Left lobe of liver (tissue), 2 donors: ENCODE measurements around the gene FCGR2B. TPM values are rescaled to one million over a fixed set of nuclear protein-coding genes. Genes with fewer than 3 reads are reported as not detected.
"Not testable (repeated sequence)": the region's sequence is repeated elsewhere in the genome, so short reads cannot be mapped to it uniquely, and the experiment has no call there.

Experiments
- ATAC-seq: fragments of 200-7000 bp; cut with Tn5 transposase; one replicate; pipeline ENCODE4 v1.9.1; 2020; ENCODE audit warnings: mild to moderate bottlenecking, moderate library complexity
- DNase-seq: peaks from one replicate; pipeline ENCODE4 v3.0.0-alpha.2; 2020; ENCODE audit warnings: low spot score
- total RNA-seq: library from RNA; stranded (reverse); gene quantifications from one replicate; pipeline ENCODE4 v1.2.1, GENCODE V29; 2021
- donor health status: DM: no; HTN: no; CAD: no; lungs with moderate emphysema.
- donor health status: DM: no; HTN: yes; CAD: no.

Gene FCGR2B
- total RNA-seq, 1 donor from 2014 or later = 14.9 TPM

- ATAC-seq, DNase-seq: not testable (repeated sequence)
Observed at GRCh38 chr1:161644855-161645254, 18.1 kb upstream of the FCGR2B start.

- peak; percentile 85 for ATAC-seq
- DNase-seq = not testable (repeated sequence)
Observed at GRCh38 chr1:161647507-161648360, 15.2 kb upstream of the FCGR2B start.

- not testable (repeated sequence) for DNase-seq, ATAC-seq
Observed at GRCh38 chr1:161653541-161653940, 9.4 kb upstream of the FCGR2B start.

- ATAC-seq, DNase-seq: not testable (repeated sequence)
Observed at GRCh38 chr1:161653971-161654370, 9.0 kb upstream of the FCGR2B start.

- DNase-seq = not testable (repeated sequence)
- peak; percentile 34 for ATAC-seq
Observed at GRCh38 chr1:161658524-161658923, 4.4 kb upstream of the FCGR2B start.

- not testable (repeated sequence) for ATAC-seq, DNase-seq
Observed at GRCh38 chr1:161661660-161662311, 1.2 kb upstream of the FCGR2B start.

- not testable (repeated sequence) for ATAC-seq, DNase-seq
Observed at GRCh38 chr1:161663569-161663968, 626 bp downstream of the FCGR2B start.

GRCh38 chr1:161664689-161665088 is 1.7 kb downstream of the FCGR2B start:
- peak; percentile 85 for ATAC-seq
- not testable (repeated sequence) for DNase-seq

- DNase-seq = not testable (repeated sequence)
- peak; percentile 56 for ATAC-seq
Observed at GRCh38 chr1:161671045-161672020, 8.4 kb downstream of the FCGR2B start.

GRCh38 chr1:161673437-161673836 is 10.5 kb downstream of the FCGR2B start:
- not testable (repeated sequence) for DNase-seq, ATAC-seq

- DNase-seq, ATAC-seq: not testable (repeated sequence)
Observed at GRCh38 chr1:161674447-161674846, 11.5 kb downstream of the FCGR2B start.

GRCh38 chr1:161674908-161675307 is 12.0 kb downstream of the FCGR2B start:
- not testable (repeated sequence) for DNase-seq, ATAC-seq

- DNase-seq = no peak
- no peak for ATAC-seq
Observed at GRCh38 chr1:161676441-161676840, 13.5 kb downstream of the FCGR2B start.

- DNase-seq = peak; percentile 72
- peak; percentile 97 for ATAC-seq
Observed at GRCh38 chr1:161676958-161677689, 14.2 kb downstream of the FCGR2B start.

GRCh38 chr1:161678500-161678899 is 15.6 kb downstream of the FCGR2B start:
- peak; percentile 12 for ATAC-seq
- no peak for DNase-seq

GRCh38 chr1:161681879-161682278 is 18.9 kb downstream of the FCGR2B start:
- ATAC-seq (no peak), DNase-seq (no peak)

GRCh38 chr1:161688946-161689345 is 26.0 kb downstream of the FCGR2B start:
- ATAC-seq (no peak), DNase-seq (no peak)

GRCh38 chr1:161691846-161692245 is 28.9 kb downstream of the FCGR2B start:
- DNase-seq = no peak
- no peak for ATAC-seq

GRCh38 chr1:161693020-161693712 is 30.2 kb downstream of the FCGR2B start:
- ATAC-seq = not testable (repeated sequence)

More at GRCh38 chr1:161693020-161693712, 30.2 kb downstream of the FCGR2B start:
- not testable (repeated sequence) for DNase-seq
